ENCODE results near the gene TARS1. TPM values are rescaled to one million over a fixed set of nuclear protein-coding genes. Genes with fewer than 3 reads are reported as not detected.
"Not testable (repeated sequence)": the region's sequence is repeated elsewhere in the genome, so short reads cannot be mapped to it uniquely, and the experiment has no call there.

Gene TARS1
- total RNA-seq, 2 donors from 2014 or later = 85.9 to 113 TPM

DNA sequence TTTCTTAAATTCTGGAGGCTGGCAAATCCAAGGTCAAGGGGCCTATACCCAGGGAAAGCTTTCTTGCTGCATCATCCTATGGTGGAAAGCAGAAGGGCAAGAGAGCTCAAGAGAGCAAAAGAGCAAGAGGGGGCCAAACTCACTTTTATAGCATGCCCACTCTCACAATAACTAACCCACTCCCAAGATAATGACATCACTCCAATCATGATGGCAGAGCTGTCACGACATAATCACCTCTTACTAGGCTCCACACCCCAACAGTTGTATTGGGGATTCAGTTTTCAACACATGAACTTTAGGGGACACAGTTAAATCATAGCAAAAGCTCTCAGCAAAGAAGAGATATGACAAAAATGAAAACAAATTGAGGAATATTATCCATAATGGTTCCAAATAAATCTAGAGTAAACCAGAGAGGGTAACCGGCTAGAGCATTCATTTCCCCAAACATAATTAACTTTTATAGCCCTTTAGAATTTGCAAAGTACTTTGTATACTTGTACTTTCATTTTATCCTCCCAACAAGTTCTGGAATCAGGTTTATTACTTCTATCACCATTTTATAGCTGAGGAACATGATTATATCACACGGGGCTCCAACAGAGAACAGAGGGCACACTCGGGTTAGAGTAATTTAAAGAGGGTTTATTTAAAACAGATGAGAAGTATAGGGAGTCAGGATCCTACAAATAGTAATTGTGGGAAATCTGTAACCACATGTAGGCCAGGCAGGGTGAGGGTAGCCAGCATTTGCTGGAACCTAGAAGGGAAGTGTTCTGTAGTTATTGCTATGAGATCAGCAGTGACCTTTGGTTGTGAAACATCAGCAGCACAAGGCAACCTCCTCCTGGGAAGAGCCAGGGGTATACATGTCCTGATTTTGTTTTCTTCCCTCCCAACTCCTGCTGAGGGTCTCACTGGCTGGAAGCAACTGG is 7.2 kb upstream of the TARS1 start:
- intact Hi-C loops (cut with DNase I) = no loop called here
- DNase-seq (ENCODE audit: low spot score) = no peak

DNA sequence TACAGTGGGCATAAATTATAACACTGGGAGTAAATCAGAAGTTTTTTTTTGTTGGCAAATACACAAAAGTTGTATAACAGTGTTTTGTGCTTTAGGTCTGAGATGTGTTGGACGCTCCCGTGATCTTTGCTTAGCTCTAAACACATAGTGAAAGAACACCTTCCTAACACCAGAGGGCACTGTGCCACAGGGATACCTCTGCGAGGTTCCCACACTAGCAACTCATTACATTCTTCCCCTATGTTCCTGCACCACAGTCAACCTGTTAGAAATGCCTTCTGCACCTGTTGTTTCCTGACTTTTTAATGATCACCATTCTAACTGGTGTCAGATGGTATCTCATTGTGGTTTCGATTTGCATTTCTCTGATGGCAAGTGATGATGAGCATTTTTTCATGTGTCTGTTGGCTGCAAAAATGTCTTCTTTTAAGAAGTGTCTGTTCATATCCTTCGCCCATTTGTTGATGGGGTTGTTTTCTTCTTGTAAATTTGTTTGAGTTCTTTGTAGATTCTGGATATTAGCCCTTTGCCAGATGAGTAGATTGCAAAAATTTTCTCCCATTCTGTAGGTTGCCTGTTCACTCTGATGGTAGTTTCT is 4.8 kb upstream of the TARS1 start:
- intact Hi-C loops (cut with DNase I); DNase-seq (ENCODE audit: low spot score): not testable (repeated sequence)

DNA sequence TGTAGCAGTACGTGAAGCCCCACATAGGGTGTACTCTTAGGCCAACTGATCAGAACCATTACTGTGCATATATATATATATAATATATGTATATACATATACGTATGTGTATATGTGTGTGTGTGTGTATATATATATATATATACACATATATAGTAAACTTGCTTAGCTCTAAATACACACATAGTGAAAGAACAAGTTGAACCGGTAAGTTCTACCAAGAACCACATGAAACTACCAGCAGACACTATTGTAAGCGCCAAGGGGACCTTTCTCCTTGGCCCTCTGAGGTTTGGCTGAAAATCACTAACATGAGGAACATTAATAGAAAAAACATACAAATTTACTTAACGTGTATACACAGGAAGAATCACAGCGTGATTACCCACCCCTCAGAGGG is 1.8 kb upstream of the TARS1 start:
- intact Hi-C loops (cut with DNase I) = no loop called here
- DNase-seq (ENCODE audit: low spot score) = no peak

DNA sequence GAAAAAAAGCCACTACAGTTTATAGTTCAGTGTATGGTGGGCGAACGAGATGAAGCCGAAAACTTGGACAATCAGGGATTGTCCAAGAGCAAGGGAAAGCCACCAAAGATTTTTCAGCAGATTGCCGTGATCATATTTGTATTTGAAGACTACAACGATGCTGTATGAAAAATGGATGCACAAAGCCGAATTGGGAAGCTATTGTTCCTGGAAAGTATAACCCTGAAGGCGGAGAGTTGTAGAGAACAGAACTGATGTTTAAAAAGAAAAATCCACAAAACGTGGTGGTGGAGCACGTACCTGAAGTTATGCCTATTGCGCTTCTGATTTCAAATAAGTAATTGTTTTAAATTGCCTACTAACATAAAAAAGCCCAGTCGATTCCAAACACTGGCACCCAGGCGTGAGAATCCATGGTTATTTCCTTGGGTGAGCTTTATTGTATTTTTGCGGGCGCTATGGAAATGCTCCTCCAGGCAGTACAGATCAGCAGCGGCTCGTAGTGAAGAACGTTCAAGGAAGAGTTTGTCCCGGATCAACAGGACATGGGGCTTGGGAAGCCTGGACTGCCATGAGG is 772 bp upstream of the TARS1 start:
- intact Hi-C loops (cut with DNase I) = no loop called here
- no peak for DNase-seq (ENCODE audit: low spot score)

DNA sequence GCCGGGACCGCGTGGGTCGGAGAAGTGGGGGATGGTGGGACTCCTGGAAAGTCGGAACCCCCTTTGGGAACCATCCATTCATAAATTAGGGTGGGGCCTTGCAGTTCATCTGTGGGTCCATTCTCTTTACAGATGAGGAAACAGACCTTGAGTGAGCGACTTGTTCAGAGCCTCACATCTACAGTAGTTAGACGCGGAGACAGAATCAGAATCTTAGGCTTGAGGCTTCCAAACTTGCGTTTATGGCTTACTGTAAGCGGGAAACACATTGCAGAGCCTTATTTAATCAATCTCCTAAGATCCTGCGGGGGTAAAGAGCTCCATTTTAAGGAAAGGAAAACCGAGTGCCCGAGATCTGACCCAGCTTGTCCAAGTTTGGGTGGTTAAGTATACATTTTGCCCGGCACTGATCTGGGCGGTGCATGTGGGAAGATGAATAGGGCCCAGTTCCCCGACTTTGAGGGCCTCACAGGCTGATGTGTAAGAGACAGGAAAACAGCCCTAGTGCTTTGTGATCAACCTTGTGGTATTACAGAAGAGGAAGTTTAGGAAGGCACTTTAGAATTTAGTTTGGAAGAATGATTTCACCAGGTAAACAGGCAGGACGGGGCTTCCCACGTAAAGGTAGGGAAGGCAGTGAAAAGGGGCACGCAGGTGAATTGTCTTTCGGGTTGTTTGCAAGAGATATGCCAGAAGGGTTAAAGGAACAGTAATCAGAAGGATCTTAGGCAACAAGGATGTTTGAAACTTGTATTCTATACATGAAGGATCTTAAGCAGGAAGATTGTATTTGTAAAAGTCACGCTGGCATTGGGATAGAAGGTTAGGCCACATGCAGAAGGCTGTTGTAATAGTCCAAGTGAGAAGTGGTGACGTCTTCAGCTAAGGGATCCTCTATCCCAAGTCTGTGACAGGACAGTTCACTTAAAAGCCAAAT is 744 bp downstream of the TARS1 start:
- intact Hi-C loops (cut with DNase I) = no loop called here
- no peak for DNase-seq (ENCODE audit: low spot score)

DNA sequence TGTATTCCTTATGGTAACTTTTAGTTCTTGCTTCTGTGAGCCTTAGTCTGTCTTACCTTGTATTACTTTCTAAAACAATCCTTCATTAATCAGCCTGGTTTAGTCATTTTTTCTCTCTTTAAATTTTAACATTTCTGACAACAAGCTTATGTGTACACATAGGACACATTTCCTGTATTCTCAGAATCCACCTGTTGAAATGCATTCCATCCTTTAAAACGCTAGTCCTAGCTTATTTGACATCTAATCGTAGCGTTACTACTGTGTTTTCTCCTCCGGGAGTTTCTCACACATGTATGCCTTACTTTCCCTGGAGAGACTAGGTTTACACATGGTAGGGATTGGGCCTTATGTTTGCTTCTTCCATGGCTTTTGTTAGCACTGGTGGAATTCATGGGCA is 3.8 kb downstream of the TARS1 start:
- no peak for DNase-seq (ENCODE audit: low spot score)
- intact Hi-C loops (cut with DNase I) = no loop called here

DNA sequence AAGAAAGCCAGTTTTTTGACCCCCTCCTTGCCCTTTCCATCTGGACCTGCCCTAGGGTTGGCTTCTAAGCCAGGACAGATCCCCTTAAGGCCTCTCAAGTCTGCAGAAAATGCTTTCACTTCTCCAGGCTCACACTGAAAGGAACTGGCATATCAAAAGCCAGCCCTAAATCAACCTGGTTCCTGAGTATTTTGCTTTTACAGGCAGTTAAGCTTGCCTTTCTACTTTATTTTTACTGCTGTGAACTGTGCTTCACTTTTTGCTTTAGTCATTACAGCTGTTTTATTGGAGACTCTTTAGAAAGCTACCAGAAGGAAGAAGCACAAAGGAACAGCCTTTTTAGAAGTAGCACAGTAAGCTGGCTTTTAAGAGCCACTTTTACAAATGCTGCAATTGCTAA is 5.0 kb downstream of the TARS1 start:
- no peak for DNase-seq (ENCODE audit: low spot score)
- intact Hi-C loops (cut with DNase I) = no loop called here

DNA sequence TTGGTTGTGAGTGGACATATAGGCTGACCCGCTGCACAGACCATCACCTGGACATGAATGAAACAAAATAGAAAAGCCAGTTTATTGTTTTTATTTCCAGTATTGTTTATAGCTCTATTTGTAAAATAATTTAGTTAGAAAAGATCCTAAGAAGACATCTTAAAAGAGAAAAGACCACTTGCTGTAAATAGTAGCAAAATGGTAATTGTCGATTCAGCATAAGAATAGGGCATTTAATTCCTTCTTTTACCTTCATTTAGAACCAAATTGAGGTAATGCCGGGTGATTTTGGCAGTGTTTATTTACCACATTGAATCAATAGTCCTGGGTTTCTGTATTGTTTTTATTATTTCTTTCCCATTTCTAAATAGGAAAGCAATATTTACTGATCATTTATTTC is 7.4 kb downstream of the TARS1 start:
- intact Hi-C loops (cut with DNase I) = no loop called here
- DNase-seq (ENCODE audit: low spot score) = no peak

DNA sequence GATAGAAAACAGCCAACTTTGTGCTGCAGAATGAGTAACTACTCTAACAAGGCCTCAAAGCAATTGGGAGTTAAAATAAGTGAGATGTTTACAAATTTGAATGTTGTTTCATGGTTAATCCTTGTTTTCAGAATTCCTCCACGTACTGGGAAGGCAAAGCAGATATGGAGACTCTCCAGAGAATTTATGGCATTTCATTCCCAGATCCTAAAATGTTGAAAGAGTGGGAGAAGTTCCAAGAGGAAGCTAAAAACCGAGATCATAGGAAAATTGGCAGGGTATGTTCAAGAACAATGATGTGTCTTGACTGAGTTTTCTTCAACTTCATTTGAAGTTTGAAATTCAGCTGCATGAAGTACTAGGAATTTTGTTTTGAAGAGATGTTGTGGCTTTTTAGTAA is 16.4 kb downstream of the TARS1 start:
- intact Hi-C loops (cut with DNase I) = no loop called here
- DNase-seq (ENCODE audit: low spot score) = no peak

DNA sequence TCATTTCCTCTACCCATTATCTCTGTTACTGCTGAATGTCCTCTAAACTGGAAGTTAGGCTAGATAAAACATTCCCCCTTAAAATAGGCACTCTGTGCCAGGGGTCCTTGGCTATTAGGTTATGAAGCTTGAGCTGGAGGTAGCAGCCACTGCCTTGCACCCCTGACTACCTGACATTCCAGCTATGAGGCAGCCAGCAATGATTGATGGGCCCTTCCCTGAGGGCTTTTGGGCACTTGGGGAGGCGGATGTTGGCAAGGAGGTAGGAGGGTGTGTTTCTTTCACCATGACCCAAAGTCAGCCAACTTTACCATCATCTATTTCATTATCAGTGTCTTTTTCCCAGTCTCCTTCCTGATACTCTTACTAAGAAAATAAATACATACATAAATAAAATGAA is 17.1 kb downstream of the TARS1 start:
- no peak for DNase-seq (ENCODE audit: low spot score)
- intact Hi-C loops (cut with DNase I) = no loop called here

DNA sequence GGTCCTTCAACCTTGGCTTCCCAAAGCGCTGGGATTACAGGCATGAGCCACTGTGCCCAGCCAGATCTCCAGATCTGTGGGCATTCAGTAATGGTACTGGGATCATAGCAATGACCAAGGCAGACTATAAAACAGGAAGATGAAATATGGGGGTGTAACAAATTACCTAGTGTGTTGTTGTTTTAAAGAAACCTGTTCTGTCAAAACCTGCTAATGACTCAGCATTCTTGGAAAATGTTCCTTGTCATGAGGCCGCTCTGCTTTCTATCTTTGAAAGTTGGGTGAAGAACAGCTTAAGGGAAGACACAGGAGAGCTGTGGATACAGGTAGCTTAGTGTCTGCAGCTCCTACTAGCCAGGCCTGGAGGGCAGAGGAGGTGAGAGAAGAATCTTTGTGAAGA is 19.4 kb downstream of the TARS1 start:
- no peak for DNase-seq (ENCODE audit: low spot score)
- intact Hi-C loops (cut with DNase I) = no loop called here

DNA sequence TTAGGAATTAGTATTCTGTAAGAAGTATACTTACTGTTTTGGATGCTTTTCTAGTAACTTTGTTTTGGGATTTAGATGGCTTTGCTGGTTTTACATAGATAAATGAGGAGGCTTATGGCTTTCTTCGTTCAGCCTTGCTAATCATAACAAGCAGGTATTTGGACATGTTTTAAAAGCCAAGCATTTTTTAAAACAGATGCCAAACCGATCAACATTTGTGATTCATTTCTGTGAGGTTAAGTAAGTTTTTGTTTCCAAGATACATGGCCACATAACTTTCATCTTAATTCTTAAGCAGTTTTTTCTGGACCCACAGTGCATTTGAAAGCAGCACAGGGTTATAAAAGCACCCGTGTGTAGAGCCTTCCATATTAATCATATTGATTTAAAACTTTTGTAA is 21.7 kb downstream of the TARS1 start:
- intact Hi-C loops (cut with DNase I) = no loop called here

DNA sequence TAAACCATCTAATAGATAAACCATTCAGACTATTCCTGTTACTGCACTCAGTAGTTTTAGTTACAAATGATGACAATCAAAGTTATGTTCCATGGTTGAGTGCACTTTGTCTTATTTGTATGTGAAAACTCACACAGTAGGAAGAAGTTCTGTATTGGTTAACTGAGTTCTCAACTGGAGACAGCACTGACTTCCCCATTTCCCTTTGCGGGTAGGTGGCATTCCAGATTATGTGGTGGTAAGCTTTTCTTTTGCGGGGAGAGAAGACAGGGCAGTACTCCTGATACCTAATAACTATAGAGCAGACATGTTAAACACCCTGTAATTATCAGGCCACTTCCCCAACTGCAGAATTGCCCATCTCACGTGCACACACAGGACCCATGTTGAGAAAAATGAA is 24.4 kb downstream of the TARS1 start:
- intact Hi-C loops (cut with DNase I) = no loop called here

More for the DNA sequence above, 21.7 kb downstream of the TARS1 start:
- no peak for DNase-seq (ENCODE audit: low spot score)

DNA sequence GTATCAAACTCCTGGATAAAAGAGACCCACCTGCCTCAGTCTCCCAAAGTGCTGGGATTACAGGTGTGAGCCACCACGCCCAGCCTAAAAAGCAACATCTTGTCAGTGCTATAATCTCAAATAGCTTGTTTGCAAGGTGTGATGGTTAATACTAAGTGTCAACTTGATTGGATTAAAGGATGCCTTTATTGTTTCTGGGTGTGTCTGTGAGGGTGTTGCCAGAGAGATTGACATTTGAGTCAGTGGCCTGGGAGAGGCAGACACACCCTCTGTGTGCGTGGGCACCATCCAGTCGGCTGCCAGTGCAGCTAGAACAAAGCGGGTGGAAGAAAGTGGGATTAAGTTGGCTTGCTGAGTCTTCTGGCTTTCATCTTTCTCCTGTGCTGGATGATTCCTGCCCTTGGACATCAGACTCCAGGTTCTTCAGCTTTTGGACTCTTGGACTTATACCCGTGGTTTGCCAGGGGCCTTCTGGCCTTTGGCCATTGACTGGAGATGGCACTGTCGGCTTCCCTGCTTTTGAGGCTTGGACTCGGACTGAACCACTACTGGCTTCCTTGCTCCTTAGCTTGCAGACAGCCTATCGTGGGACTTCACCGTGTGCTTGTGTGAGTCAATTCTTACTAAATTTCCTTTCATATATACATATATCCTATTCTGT is 28.1 kb downstream of the TARS1 start:
- intact Hi-C loops (cut with DNase I) = no loop called here
- DNase-seq (ENCODE audit: low spot score) = no peak

More for the DNA sequence above, 24.4 kb downstream of the TARS1 start:
- DNase-seq (ENCODE audit: low spot score) = no peak

DNA sequence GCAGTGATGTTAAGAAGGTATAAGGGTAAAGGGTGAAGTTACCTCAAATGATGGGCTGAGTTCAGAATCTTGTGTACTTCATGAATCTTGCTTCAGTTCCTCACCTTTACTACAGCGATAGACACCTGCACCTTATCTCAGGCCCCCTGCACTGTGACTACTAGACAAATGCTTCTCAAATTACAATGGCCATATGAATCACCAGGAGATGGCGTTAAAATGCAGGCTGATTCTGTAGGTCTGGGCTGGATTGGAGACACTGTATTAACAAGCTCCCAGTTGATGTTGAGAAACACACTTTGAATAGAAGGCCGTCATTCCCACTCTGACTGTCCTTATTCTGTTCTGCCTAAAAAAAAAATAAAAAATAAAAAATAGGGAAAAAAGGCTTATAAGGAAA is 29.8 kb downstream of the TARS1 start:
- DNase-seq (ENCODE audit: low spot score) = no peak
- intact Hi-C loops (cut with DNase I) = no loop called here

DNA sequence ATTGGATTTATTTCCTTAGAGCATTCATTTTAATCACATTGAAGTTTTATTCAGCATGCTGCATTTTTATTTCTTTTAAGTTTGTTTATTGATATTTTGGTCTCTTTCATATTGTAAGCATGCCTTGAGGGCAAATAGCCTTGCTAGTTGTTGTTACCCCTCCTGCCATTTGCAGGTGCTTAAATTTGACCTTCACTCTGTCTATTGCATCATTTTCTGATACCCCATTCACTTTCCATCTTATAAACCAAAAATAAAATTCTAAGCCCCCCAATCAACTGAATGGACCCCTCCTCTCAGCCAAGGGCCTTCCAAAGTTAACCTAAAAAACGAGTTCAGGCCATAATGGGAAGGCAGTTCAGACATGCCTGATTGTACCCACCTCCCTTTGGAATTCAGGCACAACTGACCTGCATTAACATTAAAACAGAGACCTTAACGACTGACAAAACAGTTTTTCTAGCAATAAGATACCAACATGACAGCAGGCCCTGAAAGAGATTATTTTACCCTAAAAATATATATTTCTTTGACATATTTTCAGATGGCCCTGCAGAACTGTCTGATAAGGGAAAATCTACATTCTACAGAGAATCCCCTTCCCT is 32.1 kb downstream of the TARS1 start:
- no peak for DNase-seq (ENCODE audit: low spot score)
- intact Hi-C loops (cut with DNase I) = no loop called here

DNA sequence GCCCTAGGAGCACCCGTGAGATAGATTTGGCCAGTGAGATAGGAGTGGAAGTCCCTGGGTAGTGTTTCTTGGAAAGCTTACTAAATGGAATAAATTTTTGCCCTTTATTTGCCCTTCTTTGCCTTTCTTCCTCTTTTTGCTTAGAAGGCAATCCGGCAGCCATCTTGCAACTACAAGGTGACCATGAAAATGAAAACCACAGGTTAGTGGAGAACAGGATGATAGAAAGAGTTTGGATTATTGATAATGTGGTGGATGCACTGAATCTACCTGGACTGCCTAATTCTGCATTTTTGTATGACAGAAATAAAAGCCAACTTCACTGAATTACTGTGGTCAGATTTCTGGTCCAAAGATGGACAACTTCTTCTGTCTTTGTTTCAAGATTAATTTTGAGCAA is 33.2 kb downstream of the TARS1 start:
- intact Hi-C loops (cut with DNase I) = no loop called here
- DNase-seq (ENCODE audit: low spot score) = no peak

DNA sequence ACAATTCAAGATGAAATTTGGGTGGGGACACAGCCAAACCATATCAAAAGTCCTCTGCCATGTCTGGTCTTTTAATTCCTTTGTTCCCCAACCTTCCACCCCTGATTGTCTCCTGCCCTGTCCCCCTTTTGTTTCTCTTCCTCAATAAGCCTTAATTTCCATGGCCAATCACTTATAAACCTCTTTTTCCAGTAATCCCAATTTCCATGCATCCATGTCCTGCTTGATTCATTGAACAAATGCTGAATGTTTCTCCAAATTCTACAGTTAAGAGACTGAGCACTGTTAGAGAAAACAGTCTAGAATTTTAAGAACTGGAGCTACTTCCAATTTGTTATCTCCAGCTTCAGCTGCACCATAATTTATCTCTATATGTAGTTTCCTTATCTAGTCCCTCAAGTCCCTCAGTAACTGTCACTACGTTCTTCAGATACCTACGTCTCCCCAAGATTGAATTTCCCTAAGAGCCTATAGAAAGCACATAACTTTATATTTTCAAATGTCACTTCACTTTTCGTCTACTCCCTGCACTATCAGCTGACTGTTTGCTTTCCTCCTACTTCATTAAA is 34.2 kb downstream of the TARS1 start:
- DNase-seq (ENCODE audit: low spot score) = no peak
- intact Hi-C loops (cut with DNase I) = no loop called here

Measured in posterior vena cava (tissue), 2 donors.